Measurements from ENCODE around the gene ZFP92.

ZFP92 gene

GRCh38 chrX:153440556-153441135 lies 29.4 kb downstream of the ZFP92 start:
- DNase-seq (ENCODE audit: low spot score), result no peak

- DNase-seq (ENCODE audit: low spot score), result no peak
Observed at GRCh38 chrX:153441296-153441695, 30.0 kb downstream of the ZFP92 start.

GRCh38 chrX:153441981-153442380 lies 30.7 kb downstream of the ZFP92 start:
- DNase-seq (ENCODE audit: low spot score), result no peak

GRCh38 chrX:153442463-153442862 lies 31.2 kb downstream of the ZFP92 start:
- no peak for DNase-seq (ENCODE audit: low spot score)

- DNase-seq (ENCODE audit: low spot score), result peak; percentile 55
Observed at GRCh38 chrX:153443476-153444332, 32.4 kb downstream of the ZFP92 start.

- DNase-seq (ENCODE audit: low spot score), result no peak
Observed at GRCh38 chrX:153444333-153445011, 33.2 kb downstream of the ZFP92 start.

- no peak for DNase-seq (ENCODE audit: low spot score)
Observed at GRCh38 chrX:153445106-153445855, 34.0 kb downstream of the ZFP92 start.

GRCh38 chrX:153445856-153446635 lies 34.8 kb downstream of the ZFP92 start, which contains the start of gene TREX2:
Gene TREX2, minus strand, starts transcription at chrX:153446056. Its CDS starts 626 bp downstream, at chrX:153445430.
- no peak for DNase-seq (ENCODE audit: low spot score)

GRCh38 chrX:153446636-153446936 lies 35.3 kb downstream of the ZFP92 start:
- no peak for DNase-seq (ENCODE audit: low spot score)

GRCh38 chrX:153446950-153447580 lies 35.8 kb downstream of the ZFP92 start:
- DNase-seq (ENCODE audit: low spot score), result no peak

- no peak for DNase-seq (ENCODE audit: low spot score)
Observed at GRCh38 chrX:153447581-153447960, 36.3 kb downstream of the ZFP92 start.

- DNase-seq (ENCODE audit: low spot score), result peak; percentile 17
Observed at GRCh38 chrX:153448556-153449367, 37.5 kb downstream of the ZFP92 start.

GRCh38 chrX:153449368-153450113 lies 38.3 kb downstream of the ZFP92 start:
- DNase-seq (ENCODE audit: low spot score), result no peak

- DNase-seq (ENCODE audit: low spot score), result no peak
Observed at GRCh38 chrX:153450114-153450948, 39.1 kb downstream of the ZFP92 start.

GRCh38 chrX:153450949-153451277 lies 39.6 kb downstream of the ZFP92 start:
- no peak for DNase-seq (ENCODE audit: low spot score)

- no peak for DNase-seq (ENCODE audit: low spot score)
Observed at GRCh38 chrX:153454901-153455550, 43.8 kb downstream of the ZFP92 start.

GRCh38 chrX:153455571-153455970 lies 44.3 kb downstream of the ZFP92 start:
- DNase-seq (ENCODE audit: low spot score), result no peak

- no peak for DNase-seq (ENCODE audit: low spot score)
Observed at GRCh38 chrX:153456161-153456560, 44.9 kb downstream of the ZFP92 start.

All from AG20443 (cell line).